Measurements from ENCODE around the gene NOP10.

DNA sequence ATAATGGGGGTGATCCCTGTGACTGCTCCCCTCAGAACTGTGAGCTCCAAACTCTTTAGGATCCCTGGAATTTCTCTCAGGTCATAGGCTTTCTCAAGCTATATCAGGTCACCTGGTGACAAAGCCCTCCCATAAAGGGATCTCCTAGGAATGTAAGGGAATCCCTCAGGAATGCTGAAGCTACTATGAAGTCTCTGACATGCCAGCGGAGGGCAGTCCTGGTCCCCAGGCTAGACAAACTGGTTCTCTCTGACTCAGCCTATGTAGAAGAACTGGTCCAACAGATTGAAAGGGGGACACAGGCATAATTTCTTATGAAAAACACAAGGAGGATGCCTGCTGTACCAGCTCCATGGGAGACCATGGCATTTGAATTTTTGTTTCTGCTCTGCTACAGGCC lies 17.4 kb upstream of the NOP10 start:
- TF ChIP-seq, protein P1, sequence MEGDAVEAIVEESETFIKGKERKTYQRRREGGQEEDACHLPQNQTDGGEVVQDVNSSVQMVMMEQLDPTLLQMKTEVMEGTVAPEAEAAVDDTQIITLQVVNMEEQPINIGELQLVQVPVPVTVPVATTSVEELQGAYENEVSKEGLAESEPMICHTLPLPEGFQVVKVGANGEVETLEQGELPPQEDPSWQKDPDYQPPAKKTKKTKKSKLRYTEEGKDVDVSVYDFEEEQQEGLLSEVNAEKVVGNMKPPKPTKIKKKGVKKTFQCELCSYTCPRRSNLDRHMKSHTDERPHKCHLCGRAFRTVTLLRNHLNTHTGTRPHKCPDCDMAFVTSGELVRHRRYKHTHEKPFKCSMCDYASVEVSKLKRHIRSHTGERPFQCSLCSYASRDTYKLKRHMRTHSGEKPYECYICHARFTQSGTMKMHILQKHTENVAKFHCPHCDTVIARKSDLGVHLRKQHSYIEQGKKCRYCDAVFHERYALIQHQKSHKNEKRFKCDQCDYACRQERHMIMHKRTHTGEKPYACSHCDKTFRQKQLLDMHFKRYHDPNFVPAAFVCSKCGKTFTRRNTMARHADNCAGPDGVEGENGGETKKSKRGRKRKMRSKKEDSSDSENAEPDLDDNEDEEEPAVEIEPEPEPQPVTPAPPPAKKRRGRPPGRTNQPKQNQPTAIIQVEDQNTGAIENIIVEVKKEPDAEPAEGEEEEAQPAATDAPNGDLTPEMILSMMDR (conservative IDR thresholded peaks at IDR 0.05) = 0 out of 2 replicates have a peak, but pooled peaks have one; percentile 8
- TF ChIP-seq ZFX (IDR thresholded peaks at IDR 0.05) = no peak

Measured in C4-2B (cell line).